A673 (cell line): ENCODE measurements around the gene HYAL3.

ENCODE experiments used
- EZH2 ChIP-seq: fragments of 200-600 bp; sonication (generic); IDR thresholded peaks from 2 replicates; pipeline ENCODE4 v1.6.1; 2017; ENCODE audit warnings: borderline replicate concordance, low read depth, mild to moderate bottlenecking, mixed read lengths, antibody characterized with exemption, low read length; ENCODE audit not compliant: poor library complexity, severe bottlenecking
- TF ChIP-seq, protein P1 (sequence below): fragments of 300-800, 200-600 bp; sonication (generic); conservative IDR thresholded peaks from 2 replicates; pipeline ENCODE4 v1.5.1; 2017; ENCODE audit warnings: low read depth, mild to moderate bottlenecking, antibody characterized with exemption, low read length, moderate library complexity, mixed read lengths

DNA sequence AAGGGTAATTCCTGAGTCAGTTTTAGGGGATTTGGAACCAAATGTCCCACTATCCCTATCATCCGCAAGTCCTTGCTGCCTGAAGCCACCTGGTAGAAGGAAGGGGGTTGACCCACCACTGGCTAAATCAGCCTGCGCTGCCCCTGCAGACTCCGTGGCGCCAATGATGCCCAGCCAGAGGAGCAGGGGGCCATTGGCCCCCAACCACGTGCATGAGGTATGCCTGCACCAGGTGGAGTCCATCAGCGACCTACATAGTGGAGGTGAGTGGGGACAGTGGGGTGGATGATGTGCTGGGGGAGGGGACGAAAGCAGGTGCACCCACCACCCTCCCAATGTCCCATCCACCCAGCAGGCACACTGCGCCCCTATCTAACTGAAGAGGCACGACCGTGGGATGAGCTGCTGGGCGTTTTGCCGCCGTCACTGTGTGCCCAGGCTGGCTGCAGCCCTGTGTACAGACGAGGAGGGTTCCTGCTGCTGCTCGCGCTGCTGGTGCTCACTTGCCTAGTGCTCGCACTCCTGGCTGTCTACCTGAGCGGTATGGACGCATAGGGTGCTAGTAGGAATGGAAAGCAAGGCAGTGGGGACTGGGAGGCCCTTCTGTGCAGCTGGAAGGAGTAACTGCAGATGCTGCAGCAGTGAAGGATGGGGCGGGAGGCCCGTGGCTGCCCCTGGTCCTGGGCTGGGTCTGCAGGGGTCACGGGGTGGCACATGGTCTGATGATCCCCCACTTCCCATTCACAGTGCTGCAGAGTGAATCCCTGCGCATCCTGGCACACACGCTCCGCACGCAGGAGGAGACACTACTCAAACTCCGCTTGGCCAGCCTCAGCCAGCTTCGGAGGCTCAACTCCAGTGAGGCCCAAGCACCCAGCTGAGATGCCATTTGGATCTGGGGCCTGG, 12.6 kb downstream of the HYAL3 start:
- TF ChIP-seq, protein P1, sequence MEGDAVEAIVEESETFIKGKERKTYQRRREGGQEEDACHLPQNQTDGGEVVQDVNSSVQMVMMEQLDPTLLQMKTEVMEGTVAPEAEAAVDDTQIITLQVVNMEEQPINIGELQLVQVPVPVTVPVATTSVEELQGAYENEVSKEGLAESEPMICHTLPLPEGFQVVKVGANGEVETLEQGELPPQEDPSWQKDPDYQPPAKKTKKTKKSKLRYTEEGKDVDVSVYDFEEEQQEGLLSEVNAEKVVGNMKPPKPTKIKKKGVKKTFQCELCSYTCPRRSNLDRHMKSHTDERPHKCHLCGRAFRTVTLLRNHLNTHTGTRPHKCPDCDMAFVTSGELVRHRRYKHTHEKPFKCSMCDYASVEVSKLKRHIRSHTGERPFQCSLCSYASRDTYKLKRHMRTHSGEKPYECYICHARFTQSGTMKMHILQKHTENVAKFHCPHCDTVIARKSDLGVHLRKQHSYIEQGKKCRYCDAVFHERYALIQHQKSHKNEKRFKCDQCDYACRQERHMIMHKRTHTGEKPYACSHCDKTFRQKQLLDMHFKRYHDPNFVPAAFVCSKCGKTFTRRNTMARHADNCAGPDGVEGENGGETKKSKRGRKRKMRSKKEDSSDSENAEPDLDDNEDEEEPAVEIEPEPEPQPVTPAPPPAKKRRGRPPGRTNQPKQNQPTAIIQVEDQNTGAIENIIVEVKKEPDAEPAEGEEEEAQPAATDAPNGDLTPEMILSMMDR = no peak
- TF ChIP-seq EZH2 = no peak
